Body of pancreas (tissue), 4 donors: Measurements from ENCODE around the gene OR4A15. TPM values are rescaled to one million over a fixed set of nuclear protein-coding genes. Genes with fewer than 3 reads are reported as not detected.

Experiments used
- ATAC-seq: fragments of 150-250 bp; one replicate; pipeline ENCODE4 v1.9.1; 2016
- DNase-seq, 4 donors: peaks; one replicate each; pipeline ENCODE4 v3.0.0-alpha.2; 2019
- H3K27ac ChIP-seq, 4 donors: fragments of 200-600 bp; sonication (generic); 1 replicate in 3 of 4; 2 replicates in 1 of 4; pipeline versions ENCODE4 v1.5.1 to v1.6.1; 2016 to 2019; ENCODE audit warnings: mild to moderate bottlenecking in 1 of 4, mixed read lengths in 1 of 4, moderate library complexity in 1 of 4
- H3K27me3 ChIP-seq, 2 donors: fragments of 200-600 bp; sonication (generic); one replicate each; pipeline ENCODE4 v1.6.0; 2016; ENCODE audit warnings: mild to moderate bottlenecking in 1 of 2
- H3K36me3 ChIP-seq, 2 donors: fragments of 200-600 bp; sonication (generic); replicated peaks in 1 of 2; 2 replicates each; pipeline ENCODE4 v1.5.1; 2016; ENCODE audit warnings: low read depth in 2 of 2; ENCODE audit not compliant: insufficient read depth in 1 of 2
- H3K4me1 ChIP-seq: fragments of 200-600 bp; sonication (generic); one replicate; pipeline ENCODE4 v1.6.0; 2016
- H3K4me3 ChIP-seq, 2 donors: fragments of 200-600 bp; sonication (generic); 1 replicate in 1 of 2; 2 replicates in 1 of 2; pipeline ENCODE4 v1.5.1; 2016 to 2019
- H3K9me3 ChIP-seq, 3 donors: fragments of 200-600 bp; sonication (generic); 1 replicate in 2 of 3; 2 replicates in 1 of 3; pipeline ENCODE4 v1.5.1; 2016
- POLR2A ChIP-seq, 3 donors: fragments of 450-650 bp; IDR thresholded peaks; one replicate each; pipeline ENCODE4 v1.6.1; 2016; ENCODE audit warnings: antibody characterized with exemption in 3 of 3, mild to moderate bottlenecking in 2 of 3
- WGBS, 2 donors: methylation state at CpG; one replicate each; pipeline ENCODE4 v1.1.5; 2017; 5-methylcytosine and 5-hydroxymethylcytosine counted together
- intact Hi-C: fragments of 100-400 bp; cut with DNase I; formaldehyde crosslinking; loops from one replicate; pipeline ENCODE4 v1.15.1; 2023
- total RNA-seq, 2 donors: library from RNA; depleted of rRNA; stranded (reverse); fragments of >200 nt; gene quantifications; one replicate each; pipeline ENCODE4 v1.1.0, GENCODE V29; 2016
- TF ChIP-seq, protein P1 (sequence below), 7 experiments: fragments of 450-650 bp in 4 of 7; fragments of 200-600 bp in 3 of 7; sonication (generic) in 3 of 7; IDR thresholded peaks; one replicate each; pipeline ENCODE4 v1.5.1; 2016 to 2019; ENCODE audit warnings: antibody characterized with exemption in 7 of 7

The OR4A15 gene
- not detected for total RNA-seq

DNA sequence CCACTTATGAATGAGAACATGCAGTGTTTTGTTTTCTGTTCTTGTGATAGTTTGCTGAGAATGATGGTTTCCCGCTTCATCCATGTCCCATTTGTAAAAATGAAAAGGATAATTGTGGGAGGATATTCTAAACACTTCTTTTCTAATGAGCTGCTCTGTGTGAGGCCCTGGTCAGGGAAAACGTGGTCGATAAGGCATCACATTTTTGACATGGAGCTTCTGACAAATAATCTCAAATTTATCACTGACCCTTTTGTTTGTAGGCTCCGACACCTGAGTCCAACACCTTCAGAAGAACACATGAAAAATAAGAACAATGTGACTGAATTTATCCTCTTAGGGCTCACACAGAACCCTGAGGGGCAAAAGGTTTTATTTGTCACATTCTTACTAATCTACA lies at the start of gene OR4A15:
Gene OR4A15 (plus strand): TSS at position 301 of the 400 bp plus-strand sequence. CDS start 0 bp downstream, at position 301.
- no peak for DNase-seq
- 33 to 55% methylated on average over 4 of the region's 4 CpGs for WGBS, 2 donors
- Histone ChIP-seq H3K36me3 (no peaks in the 10 kb centered on the region), H3K4me3 (no peak within 1 kb of the TSS), H3K27me3 (no peaks in the 10 kb centered on the region), H3K4me1 (no peaks in the 10 kb centered on the region), H3K27ac (no peak within 1 kb of the TSS), H3K9me3 (no peaks in the 10 kb centered on the region)
- TF ChIP-seq POLR2A (IDR thresholded peaks at IDR 0.05), result no peak
- TF ChIP-seq, protein P1, sequence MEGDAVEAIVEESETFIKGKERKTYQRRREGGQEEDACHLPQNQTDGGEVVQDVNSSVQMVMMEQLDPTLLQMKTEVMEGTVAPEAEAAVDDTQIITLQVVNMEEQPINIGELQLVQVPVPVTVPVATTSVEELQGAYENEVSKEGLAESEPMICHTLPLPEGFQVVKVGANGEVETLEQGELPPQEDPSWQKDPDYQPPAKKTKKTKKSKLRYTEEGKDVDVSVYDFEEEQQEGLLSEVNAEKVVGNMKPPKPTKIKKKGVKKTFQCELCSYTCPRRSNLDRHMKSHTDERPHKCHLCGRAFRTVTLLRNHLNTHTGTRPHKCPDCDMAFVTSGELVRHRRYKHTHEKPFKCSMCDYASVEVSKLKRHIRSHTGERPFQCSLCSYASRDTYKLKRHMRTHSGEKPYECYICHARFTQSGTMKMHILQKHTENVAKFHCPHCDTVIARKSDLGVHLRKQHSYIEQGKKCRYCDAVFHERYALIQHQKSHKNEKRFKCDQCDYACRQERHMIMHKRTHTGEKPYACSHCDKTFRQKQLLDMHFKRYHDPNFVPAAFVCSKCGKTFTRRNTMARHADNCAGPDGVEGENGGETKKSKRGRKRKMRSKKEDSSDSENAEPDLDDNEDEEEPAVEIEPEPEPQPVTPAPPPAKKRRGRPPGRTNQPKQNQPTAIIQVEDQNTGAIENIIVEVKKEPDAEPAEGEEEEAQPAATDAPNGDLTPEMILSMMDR (IDR thresholded peaks at IDR 0.05), result no peak
- intact Hi-C loops, result no loop called here
- no peak for ATAC-seq

DNA sequence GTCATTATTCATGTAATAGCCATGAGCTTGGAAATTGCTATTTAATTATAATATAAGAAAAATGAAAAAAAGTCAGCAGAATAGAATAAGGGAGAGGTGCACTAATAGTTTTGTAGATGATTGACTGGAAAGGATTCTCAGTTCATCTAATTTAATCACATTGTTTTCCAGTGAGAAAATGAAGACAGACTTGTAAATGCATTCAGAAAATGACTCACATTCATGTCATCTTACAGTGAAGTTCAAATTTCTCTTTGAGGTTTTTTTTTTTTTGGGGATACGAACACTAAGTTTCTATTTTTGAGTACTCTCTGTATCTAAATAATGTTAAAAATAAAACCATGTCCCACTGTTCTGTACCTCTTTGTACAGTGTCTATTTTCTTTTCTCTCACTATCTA lies 43.3 kb upstream of the OR4A15 start:
- Histone ChIP-seq H3K27me3 (no peaks in the 10 kb centered on the region), H3K9me3 (no peaks in the 10 kb centered on the region), H3K27ac (no peak overlapping the region), H3K4me3 (no peak overlapping the region), H3K36me3 (no peaks in the 10 kb centered on the region), H3K4me1 (no peaks in the 10 kb centered on the region)
- intact Hi-C loops, result no loop called here
- no peak for DNase-seq
- WGBS, 2 donors, result 45 to 55% methylated on average over 1 of the region's 1 CpG
- no peak for TF ChIP-seq POLR2A (IDR thresholded peaks at IDR 0.05)
- TF ChIP-seq, protein P1 (IDR thresholded peaks at IDR 0.05), result no peak
- no peak for ATAC-seq

DNA sequence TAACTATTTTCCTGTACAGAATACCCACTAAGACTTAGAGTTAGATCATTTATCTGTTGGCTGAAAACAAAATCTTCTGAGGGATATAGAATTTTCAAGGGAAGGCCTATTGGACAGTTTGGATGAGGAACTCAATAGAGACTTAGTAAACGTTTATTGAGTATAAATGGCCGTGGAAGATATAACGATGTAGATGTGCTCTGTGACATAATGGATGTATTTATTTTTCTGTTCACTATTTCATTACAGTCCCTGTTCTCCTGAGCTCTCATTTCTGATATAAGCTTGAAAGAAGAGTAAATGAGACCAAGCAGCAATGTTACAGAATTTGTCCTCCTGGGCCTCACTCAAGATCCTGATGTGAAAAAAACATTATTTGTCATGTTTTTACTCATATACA lies 24.9 kb upstream of the OR4A15 start, which contains the start of gene OR4A16:
Gene OR4A16 (plus strand): TSS at position 301 of the 400 bp plus-strand sequence. CDS start 0 bp downstream, at position 301.
- ATAC-seq (no peak), DNase-seq (no peak)
- WGBS, 2 donors, result 55 to 56% methylated on average over 3 of the region's 3 CpGs
- no peaks in the 10 kb centered on the region for H3K27me3 ChIP-seq
- TF ChIP-seq, protein P1 (IDR thresholded peaks at IDR 0.05), result no peak
- H3K4me3 ChIP-seq, result no peak within 1 kb of the TSS
- no peaks in the 10 kb centered on the region for H3K9me3 ChIP-seq
- H3K27ac ChIP-seq, result no peak within 1 kb of the TSS
- H3K36me3 ChIP-seq, result no peaks in the 10 kb centered on the region
- intact Hi-C loops, result no loop called here
- no peaks in the 10 kb centered on the region for H3K4me1 ChIP-seq

DNA sequence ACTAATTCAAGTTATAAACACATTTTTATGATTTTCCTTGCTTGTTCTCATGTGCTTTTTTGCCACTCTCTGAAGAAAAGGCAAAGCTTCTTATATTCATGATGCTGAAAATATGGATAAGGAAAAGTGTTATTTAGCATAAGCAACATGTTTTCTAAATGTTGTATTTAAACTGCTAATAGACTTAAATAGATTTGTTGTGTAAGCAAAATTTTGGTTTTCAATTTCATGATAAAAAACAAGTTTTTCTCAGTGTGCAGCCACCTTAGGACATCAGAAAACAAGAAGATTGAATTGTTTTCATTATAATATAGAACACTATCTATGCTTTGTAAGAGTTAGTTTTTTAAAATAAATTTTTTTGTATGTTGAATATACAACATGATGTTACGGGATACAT lies 22.5 kb upstream of the OR4A15 start:
- intact Hi-C loops, result no loop called here
- Histone ChIP-seq H3K9me3 (no peaks in the 10 kb centered on the region), H3K27me3 (no peaks in the 10 kb centered on the region), H3K36me3 (no peaks in the 10 kb centered on the region), H3K27ac (no peak overlapping the region), H3K4me3 (no peak overlapping the region), H3K4me1 (no peaks in the 10 kb centered on the region)
- TF ChIP-seq, protein P1 (IDR thresholded peaks at IDR 0.05), result no peak
- TF ChIP-seq POLR2A (IDR thresholded peaks at IDR 0.05), result no peak
- WGBS, 2 donors, result 66 to 75% methylated on average over 1 of the region's 1 CpG
- ATAC-seq (no peak), DNase-seq (no peak)

DNA sequence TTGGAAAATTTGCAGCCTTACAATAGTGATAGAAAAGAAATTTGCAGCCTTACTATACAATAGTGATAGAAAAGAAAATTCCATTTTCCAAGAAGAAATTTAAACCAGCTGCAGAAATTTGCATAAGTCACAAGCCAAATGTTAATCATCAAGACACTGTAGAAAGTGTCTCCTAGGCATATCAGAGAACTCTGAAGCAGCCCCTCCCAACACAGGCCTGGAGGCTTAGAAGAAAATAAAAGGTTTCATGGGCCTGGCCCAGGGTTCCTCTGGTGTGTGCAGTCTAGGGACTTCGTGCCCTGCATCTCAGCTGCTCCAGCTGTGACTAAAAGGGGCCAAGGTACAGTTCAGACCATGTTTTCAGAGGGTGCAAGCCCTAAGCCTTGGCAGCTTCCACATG lies 18.7 kb upstream of the OR4A15 start:
- ATAC-seq (no peak), DNase-seq (no peak)
- H3K9me3 ChIP-seq, result no peaks in the 10 kb centered on the region
- H3K4me3 ChIP-seq, result no peak overlapping the region
- H3K36me3 ChIP-seq, result no peaks in the 10 kb centered on the region
- H3K4me1 ChIP-seq, result no peaks in the 10 kb centered on the region
- no peaks in the 10 kb centered on the region for H3K27me3 ChIP-seq
- no peak overlapping the region for H3K27ac ChIP-seq
- 0 to 13% methylated on average over 1 of the region's 1 CpG for WGBS, 2 donors
- TF ChIP-seq, protein P1 (IDR thresholded peaks at IDR 0.05), result no peak
- TF ChIP-seq POLR2A (IDR thresholded peaks at IDR 0.05), result no peak
- intact Hi-C loops, result no loop called here
